ENCODE measurements around the gene LRRFIP1. TPM values are rescaled to one million over a fixed set of nuclear protein-coding genes. Genes with fewer than 3 reads are reported as not detected.

LRRFIP1 gene
- total RNA-seq, 2 experiments from 2014 or later = 157 to 161 TPM

DNA sequence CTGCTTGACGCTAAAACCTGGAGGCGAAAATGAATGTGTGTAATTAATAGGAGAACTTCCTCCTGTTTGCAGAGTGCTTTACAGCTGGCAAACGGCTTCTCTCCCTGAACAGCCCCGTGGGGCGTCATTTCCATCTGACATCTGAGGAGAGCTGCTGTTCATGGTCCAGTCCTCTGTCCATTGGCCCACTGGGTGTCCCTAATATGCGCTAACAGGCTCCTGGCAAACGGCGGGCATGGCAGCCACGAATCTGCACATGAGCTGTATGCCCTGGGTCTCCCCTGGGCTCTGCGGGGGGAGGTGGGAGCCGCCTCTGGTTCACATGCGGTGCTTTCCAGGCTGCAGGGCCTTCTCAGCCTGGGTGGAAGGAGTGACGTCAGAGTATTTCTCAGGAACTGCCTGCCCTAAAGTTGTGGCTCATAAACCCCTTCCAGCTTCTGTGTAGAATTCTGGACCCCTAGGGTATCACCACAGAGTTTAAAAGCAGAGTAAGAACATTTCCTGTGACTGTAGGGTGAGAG lies 73.2 kb downstream of the LRRFIP1 start:
- intact Hi-C loops (cut with DNase I, micrococcal nuclease) = loop anchor here in 1 of 2 experiments (10.0 kb wide), 1 partner anchor 264 kb away; the partner anchor contains the start of gene UBE2F
- Mint-ChIP-seq H3K9me3 (no peaks in the 10 kb centered on the region), H3K27ac (peak overlapping the region; percentile 93), H3K4me3 (peak overlapping the region; percentile 83), H3K27me3 (no peaks in the 10 kb centered on the region), H3K36me3 (ENCODE audit: low read depth) (peaks cover 14% of the 10 kb centered on the region), H3K4me1 (ENCODE audit: low read depth) (peaks cover 98% of the 10 kb centered on the region)
- TF ChIP-seq, protein P1, sequence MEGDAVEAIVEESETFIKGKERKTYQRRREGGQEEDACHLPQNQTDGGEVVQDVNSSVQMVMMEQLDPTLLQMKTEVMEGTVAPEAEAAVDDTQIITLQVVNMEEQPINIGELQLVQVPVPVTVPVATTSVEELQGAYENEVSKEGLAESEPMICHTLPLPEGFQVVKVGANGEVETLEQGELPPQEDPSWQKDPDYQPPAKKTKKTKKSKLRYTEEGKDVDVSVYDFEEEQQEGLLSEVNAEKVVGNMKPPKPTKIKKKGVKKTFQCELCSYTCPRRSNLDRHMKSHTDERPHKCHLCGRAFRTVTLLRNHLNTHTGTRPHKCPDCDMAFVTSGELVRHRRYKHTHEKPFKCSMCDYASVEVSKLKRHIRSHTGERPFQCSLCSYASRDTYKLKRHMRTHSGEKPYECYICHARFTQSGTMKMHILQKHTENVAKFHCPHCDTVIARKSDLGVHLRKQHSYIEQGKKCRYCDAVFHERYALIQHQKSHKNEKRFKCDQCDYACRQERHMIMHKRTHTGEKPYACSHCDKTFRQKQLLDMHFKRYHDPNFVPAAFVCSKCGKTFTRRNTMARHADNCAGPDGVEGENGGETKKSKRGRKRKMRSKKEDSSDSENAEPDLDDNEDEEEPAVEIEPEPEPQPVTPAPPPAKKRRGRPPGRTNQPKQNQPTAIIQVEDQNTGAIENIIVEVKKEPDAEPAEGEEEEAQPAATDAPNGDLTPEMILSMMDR (IDR thresholded peaks at IDR 0.05) = no peak
- ATAC-seq (ENCODE audit: poor library complexity) (peak; percentile 67), DNase-seq (peak in 11 of 14 experiments; percentile 35 to 92 (median 59))
- Histone ChIP-seq H3K9me3 (ENCODE audit: control insufficient read depth in 1 of 2, insufficient read depth in 1 of 2, low read length in 2 of 2) (peaks cover 0 to 2% of the 10 kb centered on the region in 2 experiments), H3K36me3 (ENCODE audit: insufficient read depth, low read length) (peaks cover 3% of the 10 kb centered on the region), H3K4me1 (ENCODE audit: insufficient read depth, low read length) (peaks cover 99% of the 10 kb centered on the region), H3K4me3 (ENCODE audit: low read length) (no peak overlapping the region), H3K27me3 (ENCODE audit: control insufficient read depth in 1 of 2, insufficient read depth in 2 of 2, low read length in 2 of 2) (no peaks in the 10 kb centered on the region), H3K27ac (ENCODE audit: low read depth in 1 of 2, low read length in 2 of 2) (peak overlapping the region; percentile 57 to 64)
- POLR2A ChIA-PET = interaction anchor here (1.0 to 5.7 kb wide), 5 partner anchors 8 to 48 kb away, joined by 3 to 43 read pairs (median 10); no protein-coding TSS in a partner anchor
- CTCF ChIA-PET = interaction anchor here (1.9 to 15.5 kb wide), 3 partner anchors 14 to 44 kb away, joined by 9 to 254 read pairs (median 13); no protein-coding TSS in a partner anchor

DNA sequence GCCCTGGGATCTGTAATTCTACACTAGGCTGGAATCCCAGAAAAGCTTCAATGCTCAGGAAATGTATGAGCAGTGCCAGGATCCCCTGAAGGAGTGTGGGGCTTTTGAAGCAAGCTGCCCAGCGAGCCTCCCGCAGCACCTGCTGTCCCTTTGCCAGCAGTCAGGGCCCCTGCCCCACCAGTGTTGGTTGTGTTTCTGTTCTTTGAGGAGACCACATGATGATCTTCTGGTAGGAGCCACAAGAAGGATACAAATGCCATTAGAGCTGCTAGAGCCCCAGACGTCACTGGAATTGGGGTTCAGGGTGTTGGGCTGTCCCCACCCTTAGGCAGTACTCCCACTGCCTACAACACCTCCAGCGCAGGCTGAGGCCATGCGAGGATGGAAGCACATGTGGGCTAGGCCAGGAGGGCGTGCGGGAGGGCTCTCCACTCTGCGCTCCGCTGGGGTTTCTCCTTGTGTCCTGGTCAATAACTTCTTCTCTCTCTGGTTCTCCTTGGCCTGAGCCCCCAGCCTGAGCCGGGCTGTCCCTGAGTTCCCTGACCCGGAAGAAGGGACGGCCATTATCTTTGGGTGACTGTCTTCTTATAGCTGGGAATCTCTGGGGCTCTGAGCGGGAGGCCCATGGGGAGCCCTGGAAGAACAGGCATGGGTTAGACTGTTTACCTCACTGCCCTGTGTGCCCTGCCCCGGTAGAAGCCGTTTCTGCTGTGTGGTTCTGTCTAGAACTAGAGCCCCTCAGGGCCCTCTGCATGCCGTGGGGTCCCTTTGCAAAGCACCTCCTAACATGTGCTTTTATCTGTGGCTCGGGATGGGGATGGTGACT lies 73.9 kb downstream of the LRRFIP1 start:
- Histone ChIP-seq H3K27me3 (ENCODE audit: control insufficient read depth in 1 of 2, insufficient read depth in 2 of 2, low read length in 2 of 2) (no peaks in the 10 kb centered on the region), H3K4me3 (ENCODE audit: low read length) (peak overlapping the region; percentile 11), H3K9me3 (ENCODE audit: control insufficient read depth in 1 of 2, insufficient read depth in 1 of 2, low read length in 2 of 2) (peaks cover 0 to 4% of the 10 kb centered on the region in 2 experiments), H3K4me1 (ENCODE audit: insufficient read depth, low read length) (peaks cover 100% of the 10 kb centered on the region), H3K27ac (ENCODE audit: low read depth in 1 of 2, low read length in 2 of 2) (peak overlapping the region; percentile 57 to 64), H3K36me3 (ENCODE audit: insufficient read depth, low read length) (peaks cover 4% of the 10 kb centered on the region)
- H3K9me3 Mint-ChIP-seq = no peaks in the 10 kb centered on the region
- POLR2A ChIA-PET = interaction anchor here (1.0 to 5.7 kb wide), 5 partner anchors 8 to 47 kb away, joined by 3 to 43 read pairs (median 10); no protein-coding TSS in a partner anchor
- H3K27ac Mint-ChIP-seq = peak overlapping the region; percentile 93
- peak; percentile 12 for ATAC-seq (ENCODE audit: poor library complexity)
- H3K27me3 Mint-ChIP-seq = no peaks in the 10 kb centered on the region
- CTCF ChIA-PET = interaction anchor here (1.6 to 15.5 kb wide), 4 partner anchors 14 to 44 kb away, joined by 3 to 254 read pairs (median 11); no protein-coding TSS in a partner anchor
- H3K4me3 Mint-ChIP-seq = peak overlapping the region; percentile 83
- H3K36me3 Mint-ChIP-seq (ENCODE audit: low read depth) = peaks cover 14% of the 10 kb centered on the region
- intact Hi-C loops (cut with DNase I, micrococcal nuclease) = loop anchor here in 1 of 2 experiments (10.0 kb wide), 1 partner anchor 264 kb away; the partner anchor contains the start of gene UBE2F
- peaks cover 95% of the 10 kb centered on the region for H3K4me1 Mint-ChIP-seq (ENCODE audit: low read depth)
- DNase-seq = peak in 2 of 14 experiments; percentile 43 to 49
- TF ChIP-seq, protein P1 (IDR thresholded peaks at IDR 0.05) = no peak

DNA sequence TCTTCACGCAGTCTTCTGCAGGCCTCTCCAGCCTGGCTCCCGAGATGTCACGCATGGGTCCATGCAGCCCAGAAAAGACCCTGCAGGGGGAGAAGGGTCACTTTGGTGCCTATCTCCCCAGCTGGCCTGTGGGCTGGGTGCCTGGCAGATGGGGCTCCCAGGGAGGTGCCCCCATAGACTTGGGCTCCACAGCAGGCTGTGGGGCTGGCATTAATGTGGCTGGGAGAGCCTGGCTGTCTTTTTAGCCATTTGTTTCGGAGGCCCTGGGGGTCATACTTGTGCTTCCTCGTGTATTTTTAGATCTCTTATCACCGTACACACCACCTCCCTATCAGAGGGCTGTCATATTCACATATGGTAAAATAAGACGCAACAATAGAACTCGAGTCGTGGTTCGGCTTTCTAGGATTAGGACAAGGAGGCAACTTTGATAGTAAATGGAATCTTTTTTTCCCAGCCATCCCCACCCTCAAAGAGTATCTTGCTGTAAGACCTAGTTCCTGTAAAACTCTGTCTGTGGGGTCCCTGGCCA lies 74.5 kb downstream of the LRRFIP1 start:
- Mint-ChIP-seq H3K4me1 (ENCODE audit: low read depth) (peaks cover 95% of the 10 kb centered on the region), H3K4me3 (peak overlapping the region; percentile 78), H3K27me3 (no peaks in the 10 kb centered on the region), H3K9me3 (no peaks in the 10 kb centered on the region), H3K36me3 (ENCODE audit: low read depth) (peaks cover 18% of the 10 kb centered on the region), H3K27ac (peak overlapping the region; percentile 93)
- peaks cover 0 to 4% of the 10 kb centered on the region in 2 experiments for H3K9me3 ChIP-seq (ENCODE audit: control insufficient read depth in 1 of 2, insufficient read depth in 1 of 2, low read length in 2 of 2)
- ATAC-seq (ENCODE audit: poor library complexity) (no peak), DNase-seq (no peak)
- TF ChIP-seq, protein P1 (IDR thresholded peaks at IDR 0.05) = no peak
- intact Hi-C loops (cut with DNase I, micrococcal nuclease) = loop anchor here (2.0 to 10.0 kb wide), 2 partner anchors 43 to 263 kb away; partner anchors contain the start of gene UBE2F (in 1 of the 2)
- H3K27ac ChIP-seq (ENCODE audit: low read depth in 1 of 2, low read length in 2 of 2) = peak overlapping the region; percentile 57 to 64
- ChIA-PET CTCF (interaction anchor here (0.9 to 15.5 kb wide), 7 partner anchors 15 to 43 kb away, joined by 3 to 254 read pairs (median 9); no protein-coding TSS in a partner anchor), POLR2A (interaction anchor here (0.8 to 5.7 kb wide), 5 partner anchors 9 to 28 kb away, joined by 3 to 43 read pairs (median 10); no protein-coding TSS in a partner anchor)
- peaks cover 7% of the 10 kb centered on the region for H3K36me3 ChIP-seq (ENCODE audit: insufficient read depth, low read length)
- H3K4me3 ChIP-seq (ENCODE audit: low read length) = peak overlapping the region; percentile 24
- H3K4me1 ChIP-seq (ENCODE audit: insufficient read depth, low read length) = peaks cover 100% of the 10 kb centered on the region
- H3K27me3 ChIP-seq (ENCODE audit: control insufficient read depth in 1 of 2, insufficient read depth in 2 of 2, low read length in 2 of 2) = no peaks in the 10 kb centered on the region

All from CD4-positive, alpha-beta T cell (primary cell).